ENCODE results near the gene GDF3. TPM values are rescaled to one million over a fixed set of nuclear protein-coding genes. Genes with fewer than 3 reads are reported as not detected.
"Not testable (repeated sequence)": the region's sequence is repeated elsewhere in the genome, so short reads cannot be mapped to it uniquely, and the experiment has no call there.

Gene GDF3
- total RNA-seq, 1 experiment from 2014 or later = not detected

DNA sequence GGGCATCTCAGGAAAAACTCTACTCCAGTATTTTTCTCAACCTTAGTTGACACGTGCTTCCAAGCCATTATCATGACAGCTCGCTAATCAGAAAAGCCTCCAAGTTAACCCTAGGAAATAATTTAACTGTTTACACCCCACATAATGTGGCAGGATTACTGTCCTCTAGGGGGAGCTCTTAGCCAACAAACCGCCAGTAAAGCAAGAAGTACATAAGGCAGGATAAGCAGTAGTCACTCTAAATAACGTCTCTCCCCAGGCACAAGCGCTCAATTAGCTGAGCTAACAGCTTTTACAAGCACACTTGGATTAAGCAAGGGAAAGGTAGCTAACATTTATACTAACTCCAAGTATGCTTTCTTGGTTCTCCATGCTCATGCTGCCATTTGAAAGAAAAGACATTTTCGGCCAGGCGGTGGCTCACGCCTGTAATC is 52.7 kb downstream of the GDF3 start:
- ChIA-PET CTCF (interaction anchor here (1.4 kb wide), 1 partner anchor 10 kb away, joined by 4 read pairs; no protein-coding TSS in a partner anchor), POLR2A (ENCODE audit: unreplicated experiment) (no interaction called here)
- H3K9me2 ChIP-seq (ENCODE audit: insufficient read depth) = no peaks in the 10 kb centered on the region
- peak; percentile 47 to 53 for DNase-seq
- no peaks in the 10 kb centered on the region for H4K20me1 ChIP-seq (ENCODE audit: insufficient read depth)
- H3K4me2 ChIP-seq = no peak overlapping the region
- no peak overlapping the region for H3K4me3 ChIP-seq
- BruUV-seq (replicated peaks) = no TSS peak
- TF ChIP-seq CTCF (conservative IDR thresholded peaks at IDR 0.05) (peak; percentile 90), EZH2 (IDR thresholded peaks at IDR 0.05; ENCODE audit: low read depth) (no peak)
- no peaks in the 10 kb centered on the region for H3K79me2 ChIP-seq (ENCODE audit: low read depth)
- no peaks in the 10 kb centered on the region for H3K36me3 ChIP-seq (ENCODE audit: low read depth)
- H3F3A ChIP-seq (ENCODE audit: insufficient read depth, low read depth) = no peaks in the 10 kb centered on the region
- H3K27me3 ChIP-seq (ENCODE audit: insufficient read depth, low read depth) = no peaks in the 10 kb centered on the region
- H3K27ac ChIP-seq = no peak overlapping the region
- H2AFZ ChIP-seq = no peak overlapping the region
- no peaks in the 10 kb centered on the region for H3K4me1 ChIP-seq (replicated peaks; ENCODE audit: insufficient read depth)
- intact Hi-C loops (cut with micrococcal nuclease; ENCODE audit: unreplicated experiment) = loop anchor here (2.0 to 10.0 kb wide), 3 partner anchors 164 to 592 kb away; no protein-coding TSS in a partner anchor
- no peaks in the 10 kb centered on the region for H3K9me3 ChIP-seq (ENCODE audit: insufficient read depth, low read depth)

- Histone ChIP-seq H3F3A (ENCODE audit: insufficient read depth, low read depth) (no peaks in the 10 kb centered on the region), H4K20me1 (ENCODE audit: insufficient read depth) (no peaks in the 10 kb centered on the region), H3K4me2 (no peak overlapping the region), H3K79me2 (ENCODE audit: low read depth) (no peaks in the 10 kb centered on the region), H3K9me3 (ENCODE audit: insufficient read depth, low read depth) (no peaks in the 10 kb centered on the region), H3K4me1 (replicated peaks; ENCODE audit: insufficient read depth) (no peaks in the 10 kb centered on the region), H2AFZ (no peak overlapping the region), H3K4me3 (no peak overlapping the region), H3K36me3 (ENCODE audit: low read depth) (no peaks in the 10 kb centered on the region), H3K27me3 (ENCODE audit: insufficient read depth, low read depth) (no peaks in the 10 kb centered on the region), H3K9me2 (ENCODE audit: insufficient read depth) (no peaks in the 10 kb centered on the region), H3K27ac (no peak overlapping the region)
- CTCF ChIA-PET = interaction anchor here (0.8 to 1.4 kb wide), 2 partner anchors 10 to 163 kb away, joined by 3 to 4 read pairs; no protein-coding TSS in a partner anchor
- DNase-seq = no peak
- no TSS peak for BruUV-seq (replicated peaks)
- no peak for TF ChIP-seq EZH2 (IDR thresholded peaks at IDR 0.05; ENCODE audit: low read depth)
- TF ChIP-seq CTCF (conservative IDR thresholded peaks at IDR 0.05) = no peak
- POLR2A ChIA-PET (ENCODE audit: unreplicated experiment) = no interaction called here
- intact Hi-C loops (cut with micrococcal nuclease; ENCODE audit: unreplicated experiment) = loop anchor here (2.0 to 10.0 kb wide), 3 partner anchors 165 to 593 kb away; no protein-coding TSS in a partner anchor
Observed at GRCh38 chr12:7642287-7642686, 53.3 kb downstream of the GDF3 start.

- H3K4me2 ChIP-seq; H3K27ac ChIP-seq; H3K9me3 ChIP-seq (ENCODE audit: insufficient read depth, low read depth); H3K4me1 ChIP-seq (replicated peaks; ENCODE audit: insufficient read depth); H3K9me2 ChIP-seq (ENCODE audit: insufficient read depth); H3K36me3 ChIP-seq (ENCODE audit: low read depth); H4K20me1 ChIP-seq (ENCODE audit: insufficient read depth); H3K27me3 ChIP-seq (ENCODE audit: insufficient read depth, low read depth); BruUV-seq (replicated peaks); H3F3A ChIP-seq (ENCODE audit: insufficient read depth, low read depth); POLR2A ChIA-PET (ENCODE audit: unreplicated experiment); DNase-seq; H2AFZ ChIP-seq; H3K79me2 ChIP-seq (ENCODE audit: low read depth); H3K4me3 ChIP-seq: not testable (repeated sequence)
- intact Hi-C loops (cut with micrococcal nuclease; ENCODE audit: unreplicated experiment) = loop anchor here (10.0 kb wide), 2 partner anchors 464 to 594 kb away; no protein-coding TSS in a partner anchor
- CTCF ChIA-PET = interaction anchor here (0.6 to 1.2 kb wide), 3 partner anchors 107 to 182 kb away, joined by 3 to 4 read pairs (median 3); no protein-coding TSS in a partner anchor
Observed at GRCh38 chr12:7640123-7640995, 55.2 kb downstream of the GDF3 start.

Other genes with a start within 250 kb of the GDF3 start
- gene CD163, start 192.0 kb downstream of the GDF3 start, total RNA-seq (2021) = not detected in 2 replicates
- gene APOBEC1, start 29.9 kb downstream of the GDF3 start, total RNA-seq (2021) = not detected in 2 replicates
- gene DPPA3, start 15.7 kb upstream of the GDF3 start, total RNA-seq (2021) = not detected in 2 replicates
- gene CLEC4C, start 51.6 kb upstream of the GDF3 start, total RNA-seq (2021) = not detected in 2 replicates
- not detected in 2 replicates for gene NANOGNB, start 69.4 kb upstream of the GDF3 start, total RNA-seq (2021)
- gene NANOG, start 93.6 kb upstream of the GDF3 start, total RNA-seq (2021) = not detected in 2 replicates
- gene SLC2A14, start 177.1 kb upstream of the GDF3 start, total RNA-seq (2021) = 0.13 TPM in 1 of 2 replicates, not detected in the other
- 24.9 and 26.2 TPM in 2 replicates for gene SLC2A3, start 240.4 kb upstream of the GDF3 start, total RNA-seq (2021)

All from PC-9 (cell line).